GM19438 (cell line): Measurements from ENCODE around the gene SCAPER.
"Not testable (repeated sequence)": the region's sequence is repeated elsewhere in the genome, so short reads cannot be mapped to it uniquely, and the experiment has no call there.

ENCODE experiments used
- ATAC-seq: cut with Tn5 transposase; IDR thresholded peaks from one replicate; pipeline ENCODE4 v1.9.1; 2021; ENCODE audit warnings: low read depth; ENCODE audit not compliant: unreplicated experiment

Gene SCAPER

GRCh38 chr15:76439542-76439941 lies 465.6 kb downstream of the SCAPER start:
- ATAC-seq: no peak

- ATAC-seq: no peak
Observed at GRCh38 chr15:76433798-76434400, 471.2 kb downstream of the SCAPER start.

- ATAC-seq: not testable (repeated sequence)
Observed at GRCh38 chr15:76433036-76433435, 472.1 kb downstream of the SCAPER start.

GRCh38 chr15:76432604-76433003 lies 472.5 kb downstream of the SCAPER start:
- no peak for ATAC-seq

GRCh38 chr15:76431971-76432370 lies 473.2 kb downstream of the SCAPER start:
- no peak for ATAC-seq

GRCh38 chr15:76430711-76431110 lies 474.4 kb downstream of the SCAPER start:
- not testable (repeated sequence) for ATAC-seq

- no peak for ATAC-seq
Observed at GRCh38 chr15:76429661-76430060, 475.5 kb downstream of the SCAPER start.

GRCh38 chr15:76426941-76427340 lies 478.2 kb downstream of the SCAPER start:
- no peak for ATAC-seq

GRCh38 chr15:76418352-76419140 lies 486.6 kb downstream of the SCAPER start:
- no peak for ATAC-seq

- no peak for ATAC-seq
Observed at GRCh38 chr15:76401285-76401684, 503.9 kb downstream of the SCAPER start.

GRCh38 chr15:76398317-76399104 lies 506.6 kb downstream of the SCAPER start:
- no peak for ATAC-seq

GRCh38 chr15:76393614-76394013 lies 511.5 kb downstream of the SCAPER start:
- ATAC-seq: no peak

GRCh38 chr15:76391847-76392246 lies 513.3 kb downstream of the SCAPER start:
- no peak for ATAC-seq

GRCh38 chr15:76391309-76391708 lies 513.8 kb downstream of the SCAPER start:
- ATAC-seq: no peak

GRCh38 chr15:76390571-76390970 lies 514.6 kb downstream of the SCAPER start:
- ATAC-seq: no peak

- ATAC-seq: no peak
Observed at GRCh38 chr15:76386926-76387325, 518.2 kb downstream of the SCAPER start.

- no peak for ATAC-seq
Observed at GRCh38 chr15:76386178-76386577, 519.0 kb downstream of the SCAPER start.

GRCh38 chr15:76384409-76384808 lies 520.7 kb downstream of the SCAPER start:
- no peak for ATAC-seq

- ATAC-seq: no peak
Observed at GRCh38 chr15:76382987-76383728, 522.0 kb downstream of the SCAPER start.

- no peak for ATAC-seq
Observed at GRCh38 chr15:76381366-76381765, 523.8 kb downstream of the SCAPER start.

- no peak for ATAC-seq
Observed at GRCh38 chr15:76380249-76380648, 524.9 kb downstream of the SCAPER start.
